GM13976 (cell line): ENCODE results near the gene ZNF619.

Experiments used
- DNase-seq: peaks from one replicate; pipeline ENCODE4 v3.0.0; 2012; ENCODE audit warnings: low spot score
- in situ Hi-C: fragments of 300-500 bp; cut with MboI; formaldehyde crosslinking; loops from one replicate; pipeline ENCODE4 v1.12.0; 2022; ENCODE audit warnings: low sequenced_read_pairs, mixed read lengths, inconsistent platforms; ENCODE audit not compliant: unreplicated experiment
- TF ChIP-seq, protein P1 (sequence below): IDR thresholded peaks from 2 replicates; pipeline ENCODE4 v1.5.1; 2012; ENCODE audit warnings: borderline replicate concordance, mild to moderate bottlenecking; ENCODE audit not compliant: insufficient read depth; ENCODE audit errors: extremely low read depth, missing control alignments, control extremely low read depth

Gene ZNF619

DNA sequence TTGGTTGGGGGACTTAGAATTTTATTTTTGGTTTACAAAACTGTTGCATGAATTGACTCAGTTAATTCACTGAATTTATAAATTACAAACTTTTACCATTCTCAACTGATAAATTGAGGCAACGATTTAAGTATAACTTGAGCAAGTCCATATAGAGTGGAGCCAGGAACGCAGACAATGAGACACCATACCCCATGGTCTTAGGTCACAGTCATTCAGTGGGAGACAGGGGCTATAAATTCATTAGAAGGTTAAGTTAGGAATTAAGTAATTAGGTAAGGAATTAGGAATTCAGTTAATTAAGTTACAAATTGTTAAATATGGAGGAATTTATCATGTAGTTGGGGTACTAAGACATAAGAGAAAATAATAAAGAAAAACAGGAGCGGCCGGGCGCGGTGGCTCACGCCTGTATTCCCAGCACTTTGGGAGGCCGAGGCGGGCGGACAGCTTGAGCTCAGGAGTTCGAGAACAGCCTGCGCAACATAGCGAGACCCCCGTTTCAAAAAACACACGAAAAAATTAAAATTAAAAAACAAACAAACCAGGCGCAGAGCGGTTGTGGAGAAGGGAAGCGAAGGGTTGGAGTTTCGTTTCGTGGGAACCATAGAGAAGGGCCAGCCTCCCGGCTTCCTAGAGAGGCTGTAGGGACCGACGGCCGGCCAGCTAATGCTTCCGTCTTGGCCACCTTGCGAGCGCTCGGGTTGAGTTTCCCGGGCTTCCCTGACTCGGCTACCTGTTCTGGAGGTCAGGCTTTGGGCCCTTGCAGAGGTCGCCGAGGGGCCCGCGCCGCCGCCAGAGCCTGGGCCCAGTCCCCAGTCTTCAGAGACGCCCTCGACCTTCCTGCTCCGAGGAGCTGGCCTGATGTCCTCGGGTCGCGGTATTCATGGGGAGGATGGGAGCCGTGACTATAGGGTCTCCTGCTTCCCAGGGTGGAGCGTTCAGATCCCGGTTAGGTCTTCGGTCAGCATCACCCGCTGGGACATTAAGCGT is at the start of gene ZNF619:
TSS of gene ZNF619 (plus strand) at position 645 of the 993 bp plus-strand sequence. CDS start 858 bp downstream, outside the sequence.
- in situ Hi-C loops: no loop called here
- TF ChIP-seq, protein P1, sequence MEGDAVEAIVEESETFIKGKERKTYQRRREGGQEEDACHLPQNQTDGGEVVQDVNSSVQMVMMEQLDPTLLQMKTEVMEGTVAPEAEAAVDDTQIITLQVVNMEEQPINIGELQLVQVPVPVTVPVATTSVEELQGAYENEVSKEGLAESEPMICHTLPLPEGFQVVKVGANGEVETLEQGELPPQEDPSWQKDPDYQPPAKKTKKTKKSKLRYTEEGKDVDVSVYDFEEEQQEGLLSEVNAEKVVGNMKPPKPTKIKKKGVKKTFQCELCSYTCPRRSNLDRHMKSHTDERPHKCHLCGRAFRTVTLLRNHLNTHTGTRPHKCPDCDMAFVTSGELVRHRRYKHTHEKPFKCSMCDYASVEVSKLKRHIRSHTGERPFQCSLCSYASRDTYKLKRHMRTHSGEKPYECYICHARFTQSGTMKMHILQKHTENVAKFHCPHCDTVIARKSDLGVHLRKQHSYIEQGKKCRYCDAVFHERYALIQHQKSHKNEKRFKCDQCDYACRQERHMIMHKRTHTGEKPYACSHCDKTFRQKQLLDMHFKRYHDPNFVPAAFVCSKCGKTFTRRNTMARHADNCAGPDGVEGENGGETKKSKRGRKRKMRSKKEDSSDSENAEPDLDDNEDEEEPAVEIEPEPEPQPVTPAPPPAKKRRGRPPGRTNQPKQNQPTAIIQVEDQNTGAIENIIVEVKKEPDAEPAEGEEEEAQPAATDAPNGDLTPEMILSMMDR: no peak
- peak; percentile 86 for DNase-seq

DNA sequence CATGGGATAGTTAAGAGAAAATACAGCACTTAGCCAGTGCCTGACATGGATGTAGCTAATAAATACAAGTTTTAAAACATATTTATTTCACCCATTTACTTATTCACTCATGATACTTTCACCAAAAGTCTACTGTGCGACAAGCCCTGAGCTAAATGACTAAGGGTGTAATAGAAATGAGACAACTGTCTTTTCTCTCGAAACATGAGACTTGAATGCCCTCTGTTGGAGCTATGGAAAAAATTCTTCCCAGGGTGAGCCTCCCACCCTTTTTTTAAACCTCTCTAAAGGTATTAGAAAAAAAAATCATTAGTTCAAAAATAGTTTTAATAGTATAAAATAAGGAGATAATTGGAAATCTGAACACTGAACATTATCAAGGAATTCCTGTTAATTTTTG is 44.1 kb upstream of the ZNF619 start:
- in situ Hi-C loops: no loop called here
- TF ChIP-seq, protein P1: no peak
- no peak for DNase-seq

DNA sequence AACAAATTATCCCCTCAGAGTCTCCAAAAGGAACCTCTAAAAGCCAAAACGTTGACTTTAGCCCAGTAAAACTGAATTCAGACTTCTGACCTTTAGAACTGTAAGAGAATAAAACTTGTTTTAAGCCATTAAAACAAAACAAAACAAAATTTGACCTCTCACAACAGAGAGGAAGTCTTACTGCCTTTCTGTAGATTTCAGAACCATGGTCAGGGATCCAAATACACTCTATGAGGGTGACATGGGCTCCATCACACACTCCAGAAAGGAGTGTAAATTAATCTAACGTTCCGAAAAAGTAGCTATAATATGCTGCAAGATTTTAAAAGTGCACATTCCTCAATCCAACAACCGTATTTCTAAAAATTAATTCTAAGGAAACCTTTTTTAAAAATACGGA is 39.0 kb upstream of the ZNF619 start:
- no peak for DNase-seq

DNA sequence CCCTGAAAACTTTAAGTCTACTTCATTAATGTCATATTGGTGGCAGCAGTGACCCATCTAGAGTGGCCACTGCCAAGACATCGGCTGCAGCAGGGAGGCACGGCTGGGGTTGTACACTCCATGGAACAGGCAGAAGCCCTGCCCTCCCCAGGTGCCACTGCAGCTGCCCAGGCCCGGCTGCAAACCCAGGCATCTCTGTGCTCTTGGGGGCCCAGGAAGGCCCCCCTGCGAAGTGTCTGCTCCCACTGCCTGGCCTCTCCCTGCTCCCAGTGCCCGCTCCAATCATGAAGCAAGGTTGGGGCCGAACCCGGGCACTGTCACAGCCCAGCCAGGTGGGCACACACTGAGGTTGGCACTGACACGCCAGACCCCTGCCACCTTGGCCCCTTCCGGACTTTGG is 31.9 kb upstream of the ZNF619 start:
- in situ Hi-C loops: no loop called here
- DNase-seq: no peak
- TF ChIP-seq, protein P1: no peak

More for the DNA sequence above, 39.0 kb upstream of the ZNF619 start:
- in situ Hi-C loops: no loop called here
- TF ChIP-seq, protein P1: no peak

DNA sequence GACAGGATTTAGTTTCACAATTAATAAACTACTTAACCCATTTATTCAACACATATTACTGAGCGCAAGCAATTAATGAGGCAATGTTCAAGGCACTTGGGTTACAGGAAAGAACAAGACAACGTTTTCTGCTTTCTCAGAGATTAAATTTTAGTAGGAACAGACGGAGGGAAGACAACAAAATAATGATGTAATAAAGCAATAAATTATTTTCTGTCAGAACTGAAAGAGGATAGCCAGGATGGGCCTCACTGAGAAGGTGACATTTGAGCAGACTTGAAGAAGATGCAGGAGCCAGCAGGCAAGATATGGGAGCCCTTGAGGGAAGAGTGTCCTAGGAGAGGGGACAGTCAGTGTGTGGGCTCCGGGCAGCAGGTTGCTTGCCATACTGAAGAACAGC is 31.0 kb upstream of the ZNF619 start:
- TF ChIP-seq, protein P1: no peak
- in situ Hi-C loops: no loop called here

DNA sequence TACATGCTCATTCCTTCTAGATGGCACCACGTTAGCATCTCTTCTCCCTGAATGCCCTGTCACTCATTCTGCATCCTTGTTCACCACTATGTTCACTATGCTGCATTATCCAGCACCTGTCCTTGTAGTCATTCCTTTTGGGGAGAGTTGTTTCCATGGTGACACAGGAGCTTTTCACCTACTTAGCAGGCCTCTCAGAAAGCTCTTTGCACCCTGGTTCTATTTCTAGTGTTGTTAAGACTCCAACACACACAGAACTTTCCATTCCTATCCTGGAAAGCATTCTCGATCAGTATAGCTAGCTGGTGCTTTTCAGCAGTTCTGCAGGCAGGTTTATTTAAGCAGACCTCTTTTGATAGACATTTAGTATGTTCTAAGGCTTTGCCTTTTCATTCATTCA is 26.5 kb upstream of the ZNF619 start:
- DNase-seq: no peak
- in situ Hi-C loops: no loop called here
- TF ChIP-seq, protein P1: no peak

More for the DNA sequence above, 31.0 kb upstream of the ZNF619 start:
- no peak for DNase-seq
